HG03565 (cell line): Measurements from ENCODE around the gene DYSF.
"Not testable (repeated sequence)": the region's sequence is repeated elsewhere in the genome, so short reads cannot be mapped to it uniquely, and the experiment has no call there.

Experiments
- ATAC-seq: cut with Tn5 transposase; IDR thresholded peaks from one replicate; pipeline ENCODE4 v1.9.1; 2021; ENCODE audit warnings: mild to moderate bottlenecking, moderate library complexity; ENCODE audit not compliant: unreplicated experiment

DYSF gene

GRCh38 chr2:71630454-71631328, 177.3 kb downstream of the DYSF start:
- no peak for ATAC-seq

- ATAC-seq: no peak
Measured at GRCh38 chr2:71631411-71631931, 178.1 kb downstream of the DYSF start.

GRCh38 chr2:71633086-71633485, 179.7 kb downstream of the DYSF start:
- no peak for ATAC-seq

GRCh38 chr2:71634567-71634966, 181.2 kb downstream of the DYSF start:
- no peak for ATAC-seq

- ATAC-seq: no peak
Measured at GRCh38 chr2:71635798-71636197, 182.4 kb downstream of the DYSF start.

GRCh38 chr2:71637168-71637567, 183.8 kb downstream of the DYSF start:
- ATAC-seq: no peak

- no peak for ATAC-seq
Measured at GRCh38 chr2:71637736-71638135, 184.4 kb downstream of the DYSF start.

- ATAC-seq: no peak
Measured at GRCh38 chr2:71639735-71640134, 186.4 kb downstream of the DYSF start.

GRCh38 chr2:71640489-71640888, 187.1 kb downstream of the DYSF start:
- ATAC-seq: no peak

GRCh38 chr2:71643674-71644357, 190.5 kb downstream of the DYSF start:
- ATAC-seq: no peak

GRCh38 chr2:71646028-71646427, 192.7 kb downstream of the DYSF start:
- ATAC-seq: no peak

- no peak for ATAC-seq
Measured at GRCh38 chr2:71647356-71647755, 194.0 kb downstream of the DYSF start.

- ATAC-seq: no peak
Measured at GRCh38 chr2:71655498-71655897, 202.1 kb downstream of the DYSF start.

- ATAC-seq: not testable (repeated sequence)
Measured at GRCh38 chr2:71658256-71658655, 204.9 kb downstream of the DYSF start.

- no peak for ATAC-seq
Measured at GRCh38 chr2:71658771-71659170, 205.4 kb downstream of the DYSF start.

- ATAC-seq: no peak
Measured at GRCh38 chr2:71659868-71660518, 206.6 kb downstream of the DYSF start.

GRCh38 chr2:71661782-71662181, 208.4 kb downstream of the DYSF start:
- ATAC-seq: no peak

- ATAC-seq: no peak
Measured at GRCh38 chr2:71662665-71663394, 209.5 kb downstream of the DYSF start.

- no peak for ATAC-seq
Measured at GRCh38 chr2:71664161-71664560, 210.8 kb downstream of the DYSF start.

GRCh38 chr2:71665168-71666093, 212.1 kb downstream of the DYSF start:
- ATAC-seq: no peak
